ENCODE measurements around the gene CLTB. TPM values are rescaled to one million over a fixed set of nuclear protein-coding genes. Genes with fewer than 3 reads are reported as not detected.

Gene CLTB
- polyA plus RNA-seq, 3 donors = 63.2 to 87.6 (median 75.2) TPM

DNA sequence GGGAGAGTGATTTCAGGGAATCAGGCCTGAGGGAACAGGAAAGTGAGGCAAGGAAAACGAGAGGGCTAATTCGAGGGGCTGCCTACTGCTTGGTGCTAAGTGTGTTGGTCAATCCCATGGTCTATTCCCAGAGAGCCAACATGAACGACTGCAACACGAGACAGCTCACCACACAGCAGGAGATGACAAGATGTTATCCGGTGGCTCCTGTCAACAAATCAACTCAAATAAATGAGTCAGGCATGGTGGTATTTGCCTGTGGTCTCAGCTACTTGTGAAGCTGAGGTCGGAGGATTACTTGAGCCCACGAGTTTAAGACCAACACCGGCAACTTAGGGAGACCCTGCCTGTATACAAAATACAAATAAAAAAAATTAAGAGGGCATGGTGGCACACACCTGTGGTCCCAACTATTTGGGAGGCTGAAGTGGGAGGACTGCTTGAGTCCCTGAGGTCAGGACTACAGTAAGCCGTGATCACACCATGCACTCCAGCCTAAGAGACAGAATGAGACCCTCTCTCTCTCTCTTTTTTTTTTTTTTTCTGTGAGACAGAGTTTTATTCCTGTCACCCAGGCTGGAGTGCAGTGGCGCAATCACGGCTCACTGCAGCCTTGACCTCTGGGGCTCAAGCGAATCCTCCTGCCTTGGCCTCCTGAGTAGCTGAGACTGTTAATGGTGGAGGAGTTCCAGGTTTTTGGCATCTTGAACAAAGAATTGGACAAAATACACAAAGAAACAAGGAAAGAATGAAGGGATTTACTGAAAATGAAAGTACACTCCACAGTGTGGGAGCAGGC, 22.8 kb upstream of the CLTB start:
- no peak overlapping the region for H3K27ac ChIP-seq (ENCODE audit: low read depth in 1 of 2, low read length in 2 of 2)
- no peak overlapping the region for H3K4me2 ChIP-seq (replicated peaks; ENCODE audit: extremely low read depth, low read length, poor library complexity, severe bottlenecking)
- H3K4me3 Mint-ChIP-seq = no peak overlapping the region
- H3K27me3 Mint-ChIP-seq (ENCODE audit: low read depth in 3 of 3) = peaks cover 0 to 2% (median 0%) of the 10 kb centered on the region in 3 donors
- H3K4me1 Mint-ChIP-seq = peaks cover 11% of the 10 kb centered on the region
- no peaks in the 10 kb centered on the region for H3K79me2 ChIP-seq (ENCODE audit: insufficient read depth, low read length)
- no peaks in the 10 kb centered on the region for H4K20me1 ChIP-seq (ENCODE audit: insufficient read depth, low read length)
- no peak for DNase-seq
- WGBS (ENCODE audit: insufficient coverage) = 90% methylated on average over 3 of the region's 12 CpGs
- H3K9me3 ChIP-seq (replicated peaks in 1 of 2; ENCODE audit: control insufficient read depth in 1 of 2, insufficient read depth in 1 of 2, low read length in 2 of 2) = no peaks in the 10 kb centered on the region
- TF ChIP-seq, protein P1, sequence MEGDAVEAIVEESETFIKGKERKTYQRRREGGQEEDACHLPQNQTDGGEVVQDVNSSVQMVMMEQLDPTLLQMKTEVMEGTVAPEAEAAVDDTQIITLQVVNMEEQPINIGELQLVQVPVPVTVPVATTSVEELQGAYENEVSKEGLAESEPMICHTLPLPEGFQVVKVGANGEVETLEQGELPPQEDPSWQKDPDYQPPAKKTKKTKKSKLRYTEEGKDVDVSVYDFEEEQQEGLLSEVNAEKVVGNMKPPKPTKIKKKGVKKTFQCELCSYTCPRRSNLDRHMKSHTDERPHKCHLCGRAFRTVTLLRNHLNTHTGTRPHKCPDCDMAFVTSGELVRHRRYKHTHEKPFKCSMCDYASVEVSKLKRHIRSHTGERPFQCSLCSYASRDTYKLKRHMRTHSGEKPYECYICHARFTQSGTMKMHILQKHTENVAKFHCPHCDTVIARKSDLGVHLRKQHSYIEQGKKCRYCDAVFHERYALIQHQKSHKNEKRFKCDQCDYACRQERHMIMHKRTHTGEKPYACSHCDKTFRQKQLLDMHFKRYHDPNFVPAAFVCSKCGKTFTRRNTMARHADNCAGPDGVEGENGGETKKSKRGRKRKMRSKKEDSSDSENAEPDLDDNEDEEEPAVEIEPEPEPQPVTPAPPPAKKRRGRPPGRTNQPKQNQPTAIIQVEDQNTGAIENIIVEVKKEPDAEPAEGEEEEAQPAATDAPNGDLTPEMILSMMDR (IDR thresholded peaks at IDR 0.05) = no peak
- H3K27me3 ChIP-seq (ENCODE audit: control insufficient read depth in 2 of 2, insufficient read depth in 2 of 2, low read length in 2 of 2) = no peaks in the 10 kb centered on the region
- H3K4me3 ChIP-seq (replicated peaks in 1 of 3; ENCODE audit: low read depth in 2 of 3, low read length in 3 of 3) = no peak overlapping the region
- H3K9me3 Mint-ChIP-seq = no peaks in the 10 kb centered on the region
- peaks cover 9 to 10% of the 10 kb centered on the region in 2 donors for H3K4me1 ChIP-seq (ENCODE audit: control insufficient read depth in 1 of 2, insufficient read depth in 2 of 2, low read length in 2 of 2)
- no peak overlapping the region for H2AFZ ChIP-seq (ENCODE audit: insufficient read depth, low read depth, low read length, poor library complexity, severe bottlenecking)
- H3K36me3 Mint-ChIP-seq = no peaks in the 10 kb centered on the region
- no peaks in the 10 kb centered on the region for H3K36me3 ChIP-seq (replicated peaks in 1 of 2; ENCODE audit: control insufficient read depth in 1 of 2, insufficient read depth in 2 of 2, low read length in 2 of 2)
- intact Hi-C loops (cut with micrococcal nuclease) = no loop called here
- H3K9ac ChIP-seq (ENCODE audit: insufficient read depth, low read length, poor library complexity, severe bottlenecking) = no peak overlapping the region
- no peak overlapping the region for H3K27ac Mint-ChIP-seq

DNA sequence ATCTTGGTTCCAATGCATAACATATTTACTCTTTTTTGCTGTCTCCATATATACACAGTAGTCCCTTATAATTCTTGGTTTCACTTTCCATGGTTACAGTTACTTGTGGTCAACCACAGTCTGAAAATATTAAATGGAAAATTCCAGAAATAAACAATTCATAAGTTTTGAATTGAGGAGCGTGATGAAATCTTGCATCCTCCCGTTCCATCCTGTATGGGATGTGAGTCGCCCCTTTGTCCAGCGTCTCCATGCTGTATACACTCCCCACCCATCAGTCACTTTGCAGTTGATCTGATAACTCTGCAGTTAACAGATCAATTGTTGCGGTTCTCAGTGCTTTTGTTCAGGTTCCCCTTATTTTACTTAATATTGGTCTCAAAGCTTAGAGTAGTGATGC, 20.3 kb upstream of the CLTB start:
- H3K4me3 ChIP-seq (replicated peaks in 1 of 3; ENCODE audit: low read depth in 2 of 3, low read length in 3 of 3) = peak overlapping the region in 2 of 3 experiments; percentile 47 to 64
- 0% methylated on average over 3 of the region's 5 CpGs for WGBS (ENCODE audit: insufficient coverage)
- TF ChIP-seq, protein P1 (IDR thresholded peaks at IDR 0.05) = no peak
- H3K27ac Mint-ChIP-seq = peak overlapping the region in 2 of 7 donors; percentile 55 to 63
- no peaks in the 10 kb centered on the region for H3K9me3 ChIP-seq (replicated peaks in 1 of 2; ENCODE audit: control insufficient read depth in 1 of 2, insufficient read depth in 1 of 2, low read length in 2 of 2)
- peak overlapping the region; percentile 73 for H2AFZ ChIP-seq (ENCODE audit: insufficient read depth, low read depth, low read length, poor library complexity, severe bottlenecking)
- DNase-seq = peak in 1 of 3 donors; percentile 60
- H3K36me3 Mint-ChIP-seq = no peaks in the 10 kb centered on the region
- H3K4me3 Mint-ChIP-seq = peak overlapping the region; percentile 64 to 83
- no peak overlapping the region for H3K27ac ChIP-seq (ENCODE audit: low read depth in 1 of 2, low read length in 2 of 2)
- peak overlapping the region; percentile 46 for H3K9ac ChIP-seq (ENCODE audit: insufficient read depth, low read length, poor library complexity, severe bottlenecking)
- H3K4me1 Mint-ChIP-seq = peaks cover 11% of the 10 kb centered on the region
- no peaks in the 10 kb centered on the region for H4K20me1 ChIP-seq (ENCODE audit: insufficient read depth, low read length)
- peaks cover 0 to 7% (median 2%) of the 10 kb centered on the region in 7 donors for H3K9me3 Mint-ChIP-seq
- H3K79me2 ChIP-seq (ENCODE audit: insufficient read depth, low read length) = no peaks in the 10 kb centered on the region
- peak overlapping the region; percentile 69 for H3K4me2 ChIP-seq (replicated peaks; ENCODE audit: extremely low read depth, low read length, poor library complexity, severe bottlenecking)
- no peaks in the 10 kb centered on the region for H3K27me3 ChIP-seq (ENCODE audit: control insufficient read depth in 2 of 2, insufficient read depth in 2 of 2, low read length in 2 of 2)
- H3K4me1 ChIP-seq (ENCODE audit: control insufficient read depth in 1 of 2, insufficient read depth in 2 of 2, low read length in 2 of 2) = peaks cover 9 to 10% of the 10 kb centered on the region in 2 donors
- no peaks in the 10 kb centered on the region for H3K36me3 ChIP-seq (replicated peaks in 1 of 2; ENCODE audit: control insufficient read depth in 1 of 2, insufficient read depth in 2 of 2, low read length in 2 of 2)
- H3K27me3 Mint-ChIP-seq (ENCODE audit: low read depth in 3 of 3) = no peaks in the 10 kb centered on the region
- intact Hi-C loops (cut with micrococcal nuclease) = no loop called here
